SJSA1 (cell line): ENCODE measurements around the gene TSEN34. TPM values are rescaled to one million over a fixed set of nuclear protein-coding genes. Genes with fewer than 3 reads are reported as not detected.
A peak's percentile ranks its signal among the peaks of the same experiment; 100 is the strongest.
"Not testable (repeated sequence)": the region's sequence is repeated elsewhere in the genome, so short reads cannot be mapped to it uniquely, and the experiment has no call there.

Experiments
- DNase-seq, 2 experiments: peaks; one replicate each; pipeline ENCODE4 v3.0.0-alpha.2; 2015 to 2020; ENCODE audit warnings: low spot score in 2 of 2, low read depth in 1 of 2
- H3K27ac ChIP-seq: fragments of 250-450 bp; sonication (Bioruptor Pico); 2 replicates; pipeline ENCODE4 v1.5.1; 2020; ENCODE audit warnings: mild to moderate bottlenecking, moderate library complexity
- H3K27me3 ChIP-seq: fragments of 250-450 bp; sonication (Bioruptor Pico); replicated peaks from 2 replicates; pipeline ENCODE4 v1.5.1; 2020; ENCODE audit warnings: mild to moderate bottlenecking, moderate library complexity
- H3K36me3 ChIP-seq: fragments of 250-450 bp; sonication (Bioruptor Pico); 2 replicates; pipeline ENCODE4 v1.5.1; 2020; ENCODE audit warnings: mild to moderate bottlenecking
- H3K4me1 ChIP-seq: fragments of 250-450 bp; sonication (Bioruptor Pico); replicated peaks from 2 replicates; pipeline ENCODE4 v1.6.1; 2021; ENCODE audit warnings: mild to moderate bottlenecking
- H3K4me3 ChIP-seq: fragments of 250-450 bp; sonication (Bioruptor Pico); 2 replicates; pipeline ENCODE4 v1.5.1; 2020; ENCODE audit warnings: mild to moderate bottlenecking
- H3K9me3 ChIP-seq: fragments of 250-450 bp; sonication (Bioruptor Pico); replicated peaks from 2 replicates; pipeline ENCODE4 v1.5.1; 2020; ENCODE audit warnings: mild to moderate bottlenecking
- total RNA-seq: library from RNA; depleted of rRNA; stranded (reverse); fragments of >200 nt; shearing (Covaris generic); gene quantifications from 2 replicates; pipeline ENCODE4 v1.2.3, GENCODE V29; 2014

The TSEN34 gene
- total RNA-seq, 1 experiment from 2014 or later = 85.4 TPM

DNA sequence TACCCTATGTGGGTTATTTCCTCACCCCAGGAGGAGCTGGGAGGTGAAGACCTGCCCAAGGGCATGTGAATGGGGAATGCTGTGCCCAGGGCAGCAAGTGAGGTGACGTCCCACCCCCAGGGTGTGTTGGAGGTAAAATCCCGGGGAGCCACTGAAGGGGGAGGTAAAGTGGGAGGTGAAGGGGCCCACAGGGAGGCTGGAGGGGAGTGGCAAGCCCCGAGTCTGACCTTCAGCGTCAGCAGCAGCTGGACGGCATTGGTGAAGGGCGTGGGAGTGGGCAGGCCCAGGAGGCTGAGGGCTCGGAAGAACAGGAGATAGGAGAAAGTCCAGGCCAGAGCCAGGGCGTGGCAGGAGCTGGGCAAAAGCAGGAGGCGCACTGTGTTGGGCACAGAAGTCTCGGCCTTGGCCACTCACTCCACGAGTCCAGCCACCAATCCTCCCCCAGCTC lies 4.2 kb upstream of the TSEN34 start:
- Histone ChIP-seq H3K4me1 (peaks cover 10% of the 10 kb centered on the region), H3K27ac (no peak overlapping the region), H3K9me3 (no peaks in the 10 kb centered on the region), H3K36me3 (peaks cover 42% of the 10 kb centered on the region), H3K27me3 (no peaks in the 10 kb centered on the region), H3K4me3 (no peak overlapping the region)
- DNase-seq = no peak

- H3K36me3 ChIP-seq = peaks cover 37% of the 10 kb centered on the region
- DNase-seq = peak; percentile 67 to 71
- peak overlapping the region; percentile 56 for H3K27ac ChIP-seq
- peaks cover 13% of the 10 kb centered on the region for H3K4me1 ChIP-seq
- peak overlapping the region; percentile 88 for H3K4me3 ChIP-seq
- no peaks in the 10 kb centered on the region for H3K27me3 ChIP-seq
- H3K9me3 ChIP-seq = no peaks in the 10 kb centered on the region
Measured at GRCh38 chr19:54188215-54188871, 2.8 kb upstream of the TSEN34 start.

GRCh38 chr19:54189145-54189734 lies 1.9 kb upstream of the TSEN34 start, which contains the start of gene MBOAT7:
TSS of gene MBOAT7 (minus strand) at chr19:54189580. CDS start at chr19:54188508, 1,072 bp downstream.
- peaks cover 13% of the 10 kb centered on the region for H3K4me1 ChIP-seq
- peaks cover 33% of the 10 kb centered on the region for H3K36me3 ChIP-seq
- no peaks in the 10 kb centered on the region for H3K9me3 ChIP-seq
- H3K27ac ChIP-seq = peak within 1 kb of the TSS; percentile 96
- H3K27me3 ChIP-seq = no peaks in the 10 kb centered on the region
- peak in 1 of 2 experiments; percentile 26 for DNase-seq
- H3K4me3 ChIP-seq = peak within 1 kb of the TSS; percentile 88

DNA sequence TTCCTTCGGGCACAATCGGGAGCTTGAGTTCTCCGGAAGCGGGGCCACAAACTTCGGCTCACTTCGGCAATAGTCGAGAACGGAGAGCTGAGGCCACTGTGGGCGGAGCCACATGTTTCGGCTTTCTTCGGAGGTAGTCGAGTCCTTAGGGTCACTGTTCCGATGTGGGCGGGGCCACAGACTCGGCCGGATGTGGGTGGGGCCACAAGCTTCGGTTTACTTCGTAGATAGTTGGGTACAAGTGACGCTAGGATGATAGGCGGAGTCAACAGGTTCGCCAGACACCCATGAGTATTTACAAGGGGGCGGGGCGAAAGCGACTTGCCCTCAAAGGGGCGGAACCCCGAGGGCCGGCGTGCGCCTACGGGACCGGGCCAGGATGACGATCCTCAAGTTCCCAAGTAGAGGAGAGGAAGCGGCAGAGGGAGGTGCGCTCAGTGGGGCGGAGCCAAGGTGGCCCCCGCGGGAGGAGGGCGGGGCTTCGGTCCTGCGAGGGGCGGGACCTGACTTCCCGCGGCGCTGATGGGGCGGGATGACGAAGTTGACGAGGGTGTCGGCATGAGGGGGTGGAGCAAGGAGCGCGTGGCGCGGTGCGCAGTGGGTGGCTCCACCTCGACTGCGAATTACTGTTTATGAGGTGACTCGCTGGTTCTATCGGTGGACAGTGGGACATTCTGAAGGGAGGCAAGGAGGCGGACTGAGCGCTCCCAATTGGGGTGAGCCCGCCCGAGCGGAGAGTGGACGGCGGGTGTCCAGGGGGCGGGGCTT lies 1.2 kb upstream of the TSEN34 start:
- Histone ChIP-seq H3K4me3 (peak overlapping the region; percentile 88), H3K27ac (peak overlapping the region; percentile 96), H3K27me3 (no peaks in the 10 kb centered on the region), H3K9me3 (no peaks in the 10 kb centered on the region), H3K36me3 (peaks cover 33% of the 10 kb centered on the region), H3K4me1 (peaks cover 13% of the 10 kb centered on the region)
- DNase-seq = peak; percentile 100

DNA sequence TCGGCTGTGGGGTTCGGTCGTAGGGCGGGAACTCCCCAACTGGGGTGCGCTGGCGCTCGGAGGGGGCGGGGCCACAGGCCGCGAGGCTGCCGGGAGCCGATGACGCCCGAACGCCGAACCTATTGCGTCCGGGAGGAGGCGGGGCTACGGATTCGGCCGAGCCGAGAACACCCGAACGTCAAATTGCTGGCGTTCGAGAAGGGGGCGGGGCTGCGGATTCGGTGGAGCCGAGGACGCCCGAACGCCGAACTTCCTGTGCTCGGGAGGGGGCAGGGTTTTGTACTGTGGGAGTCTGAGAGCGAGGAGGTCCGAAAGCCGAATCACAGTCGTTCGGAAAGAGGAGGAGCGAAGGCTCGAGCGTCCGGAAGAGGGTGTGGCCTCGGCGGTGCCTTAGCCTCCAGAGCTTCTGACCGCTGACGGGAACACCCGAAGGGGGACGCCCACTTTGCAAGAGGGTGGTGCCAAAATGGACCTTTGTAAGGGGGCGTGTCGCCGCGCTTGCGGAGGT lies 551 bp upstream of the TSEN34 start:
- DNase-seq = peak; percentile 99 to 100
- Histone ChIP-seq H3K27me3 (no peaks in the 10 kb centered on the region), H3K27ac (peak overlapping the region; percentile 96), H3K4me1 (peaks cover 13% of the 10 kb centered on the region), H3K4me3 (peak overlapping the region; percentile 88), H3K36me3 (peaks cover 38% of the 10 kb centered on the region), H3K9me3 (no peaks in the 10 kb centered on the region)

DNA sequence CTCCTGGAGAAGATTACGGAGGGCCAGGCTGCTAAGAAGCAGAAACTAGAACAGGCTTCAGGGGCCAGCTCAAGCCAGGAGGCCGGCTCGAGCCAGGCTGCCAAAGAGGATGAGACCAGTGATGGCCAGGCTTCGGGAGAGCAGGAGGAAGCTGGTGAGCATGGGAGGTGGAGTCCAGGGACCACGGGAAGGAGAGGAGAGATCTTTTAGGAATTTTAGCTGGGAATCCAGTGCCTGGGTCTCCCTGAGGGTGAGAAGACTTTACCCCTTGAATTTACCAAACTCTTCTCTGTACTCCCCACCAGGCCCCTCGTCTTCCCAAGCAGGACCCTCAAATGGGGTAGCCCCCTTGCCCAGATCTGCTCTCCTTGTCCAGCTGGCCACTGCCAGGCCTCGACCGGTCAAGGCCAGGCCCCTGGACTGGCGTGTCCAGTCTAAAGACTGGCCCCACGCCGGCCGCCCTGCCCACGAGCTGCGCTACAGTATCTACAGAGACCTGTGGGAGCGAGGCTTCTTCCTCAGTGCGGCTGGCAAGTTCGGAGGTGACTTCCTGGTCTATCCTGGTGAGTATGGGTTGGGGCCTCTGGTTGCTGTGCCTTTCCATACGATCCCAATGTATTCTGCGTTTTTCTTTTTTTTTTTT lies 824 bp downstream of the TSEN34 start:
- Histone ChIP-seq H3K9me3 (no peaks in the 10 kb centered on the region), H3K4me1 (peaks cover 13% of the 10 kb centered on the region), H3K36me3 (peaks cover 29% of the 10 kb centered on the region), H3K27ac (no peak overlapping the region), H3K27me3 (no peaks in the 10 kb centered on the region), H3K4me3 (peak overlapping the region; percentile 88)
- no peak for DNase-seq

DNA sequence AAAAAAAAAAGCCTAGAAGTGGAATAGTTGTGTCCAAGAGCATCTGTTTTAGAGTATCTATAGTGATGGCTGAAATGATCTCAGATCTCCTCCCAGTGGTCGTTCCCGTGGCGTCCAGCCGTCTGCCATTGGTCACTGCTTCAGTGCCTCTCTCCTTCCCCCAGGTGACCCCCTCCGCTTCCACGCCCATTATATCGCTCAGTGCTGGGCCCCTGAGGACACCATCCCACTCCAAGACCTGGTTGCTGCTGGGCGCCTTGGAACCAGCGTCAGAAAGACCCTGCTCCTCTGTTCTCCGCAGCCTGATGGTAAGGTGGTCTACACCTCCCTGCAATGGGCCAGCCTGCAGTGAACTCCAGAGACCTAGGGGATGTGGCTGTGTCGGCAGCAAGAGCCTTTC lies 1.9 kb downstream of the TSEN34 start:
- no peak overlapping the region for H3K4me3 ChIP-seq
- peaks cover 21% of the 10 kb centered on the region for H3K36me3 ChIP-seq
- H3K27ac ChIP-seq = no peak overlapping the region
- peaks cover 11% of the 10 kb centered on the region for H3K4me1 ChIP-seq
- no peaks in the 10 kb centered on the region for H3K27me3 ChIP-seq
- no peaks in the 10 kb centered on the region for H3K9me3 ChIP-seq
- no peak for DNase-seq

DNA sequence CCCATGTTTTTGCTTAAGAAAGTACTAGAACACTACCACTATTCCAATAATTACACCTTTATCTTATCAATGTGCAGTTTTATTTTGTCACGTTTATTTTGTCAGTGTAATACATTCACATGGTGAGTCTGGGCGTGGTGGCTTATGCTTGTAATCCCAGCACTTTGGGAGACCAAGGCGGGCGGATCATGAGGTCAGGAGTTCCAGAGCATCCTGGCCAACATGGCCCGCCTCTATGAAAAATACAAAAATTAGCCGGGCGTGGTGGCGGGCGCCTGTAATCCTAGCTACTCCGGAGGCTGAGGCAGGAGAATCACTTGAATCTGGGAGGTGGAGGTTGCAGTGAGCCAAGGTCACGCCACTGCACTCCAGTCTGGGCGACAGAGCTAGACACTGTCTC lies 3.4 kb downstream of the TSEN34 start:
- H3K27me3 ChIP-seq, DNase-seq, H3K4me1 ChIP-seq, H3K9me3 ChIP-seq, H3K4me3 ChIP-seq, H3K27ac ChIP-seq: not testable (repeated sequence)
- H3K36me3 ChIP-seq = peaks cover 16% of the 10 kb centered on the region

DNA sequence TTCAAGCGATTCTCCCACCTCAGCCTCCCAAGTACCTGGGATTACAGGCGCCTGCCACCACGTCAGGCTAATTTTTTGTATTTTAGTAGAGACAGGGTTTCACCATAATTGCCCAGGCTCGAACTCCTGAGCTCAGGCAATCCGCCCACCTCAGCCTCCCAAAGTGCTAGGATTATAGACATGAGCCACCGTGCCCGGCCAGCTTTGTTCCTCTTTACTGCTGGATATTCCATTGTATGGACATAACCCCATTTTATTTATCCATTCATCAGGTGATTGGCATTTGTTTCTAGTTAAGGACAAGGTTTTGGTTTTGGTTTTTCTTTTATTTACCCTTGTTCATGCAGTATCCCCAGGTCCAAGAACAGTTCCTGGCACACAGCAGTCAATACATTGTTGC lies 5.4 kb downstream of the TSEN34 start:
- Histone ChIP-seq H3K9me3 (0 out of 2 replicates have a peak, but pooled peaks cover 2% of the 10 kb centered on the region), H3K4me3 (no peak overlapping the region), H3K27ac (no peak overlapping the region)

DNA sequence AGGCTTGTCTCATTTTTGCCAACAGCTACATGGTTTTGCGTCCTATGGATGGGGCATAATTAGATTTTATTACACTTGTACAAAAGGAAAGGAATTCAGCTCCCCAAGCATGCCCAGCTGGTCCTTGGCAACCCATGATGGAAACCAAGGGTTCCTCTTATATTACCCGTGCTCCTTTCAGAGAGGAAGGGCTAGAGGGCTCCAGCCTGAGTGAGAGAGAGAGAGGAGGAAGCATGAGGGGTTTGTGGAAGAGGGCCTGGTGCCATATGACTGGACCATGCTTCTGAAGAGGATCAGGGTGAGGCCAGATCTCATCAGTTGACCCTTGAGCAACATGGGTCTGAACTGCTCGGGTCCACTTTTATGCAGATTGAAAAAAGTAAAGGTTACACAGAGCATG lies 6.0 kb downstream of the TSEN34 start:
- Histone ChIP-seq H3K4me3 (no peak overlapping the region), H3K4me1 (peaks cover 14% of the 10 kb centered on the region), H3K9me3 (0 out of 2 replicates have a peak, but pooled peaks cover 3% of the 10 kb centered on the region), H3K27ac (no peak overlapping the region), H3K27me3 (no peaks in the 10 kb centered on the region), H3K36me3 (peaks cover 25% of the 10 kb centered on the region)
- no peak for DNase-seq

More for the DNA sequence above, 5.4 kb downstream of the TSEN34 start:
- Histone ChIP-seq H3K27me3 (no peaks in the 10 kb centered on the region), H3K36me3 (peaks cover 21% of the 10 kb centered on the region), H3K4me1 (peaks cover 12% of the 10 kb centered on the region)
- DNase-seq = no peak

GRCh38 chr19:54199401-54199800 lies 8.3 kb downstream of the TSEN34 start:
- H3K9me3 ChIP-seq = 0 out of 2 replicates have a peak, but pooled peaks cover 3% of the 10 kb centered on the region
- no peaks in the 10 kb centered on the region for H3K27me3 ChIP-seq
- peaks cover 42% of the 10 kb centered on the region for H3K36me3 ChIP-seq
- DNase-seq = no peak
- no peak overlapping the region for H3K4me3 ChIP-seq
- peaks cover 28% of the 10 kb centered on the region for H3K4me1 ChIP-seq
- no peak overlapping the region for H3K27ac ChIP-seq

DNA sequence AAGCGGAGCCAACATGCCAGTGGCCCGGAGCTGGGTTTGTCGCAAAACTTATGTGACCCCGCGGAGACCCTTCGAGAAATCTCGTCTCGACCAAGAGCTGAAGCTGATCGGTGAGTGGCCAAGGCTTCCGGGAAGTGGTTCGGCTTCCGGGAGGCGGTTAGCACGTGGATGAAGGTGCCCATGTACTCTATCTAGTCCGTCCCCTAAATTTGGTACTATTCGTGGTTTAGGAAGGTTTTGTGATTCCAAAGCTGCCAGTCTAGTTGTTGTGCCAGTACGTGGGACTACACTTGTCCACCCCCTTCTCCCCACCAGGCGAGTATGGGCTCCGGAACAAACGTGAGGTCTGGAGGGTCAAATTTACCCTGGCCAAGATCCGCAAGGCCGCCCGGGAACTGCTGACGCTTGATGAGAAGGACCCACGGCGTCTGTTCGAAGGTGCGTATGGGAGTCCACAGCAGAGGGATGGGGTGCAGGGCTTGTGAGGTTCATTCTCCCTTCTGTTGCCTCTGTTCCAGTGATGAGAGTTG lies 10.1 kb downstream of the TSEN34 start:
- 0 out of 2 replicates have a peak, but pooled peaks cover 3% of the 10 kb centered on the region for H3K9me3 ChIP-seq
- no peaks in the 10 kb centered on the region for H3K27me3 ChIP-seq
- peak overlapping the region; percentile 62 for H3K4me3 ChIP-seq
- H3K36me3 ChIP-seq = peaks cover 56% of the 10 kb centered on the region
- no peak for DNase-seq
- H3K27ac ChIP-seq = peak overlapping the region; percentile 82
- H3K4me1 ChIP-seq = peaks cover 28% of the 10 kb centered on the region

GRCh38 chr19:54201980-54202379 lies 10.9 kb downstream of the TSEN34 start:
- H3K4me3 ChIP-seq = peak overlapping the region; percentile 62
- H3K4me1 ChIP-seq = peaks cover 31% of the 10 kb centered on the region
- no peaks in the 10 kb centered on the region for H3K27me3 ChIP-seq
- H3K9me3 ChIP-seq = 0 out of 2 replicates have a peak, but pooled peaks cover 3% of the 10 kb centered on the region
- no peak overlapping the region for H3K27ac ChIP-seq
- no peak for DNase-seq
- peaks cover 64% of the 10 kb centered on the region for H3K36me3 ChIP-seq
